WTC11 (cell line): ENCODE data around the gene FEM1B. TPM values are rescaled to one million over a fixed set of nuclear protein-coding genes. Genes with fewer than 3 reads are reported as not detected.

Source experiments
- ATAC-seq: fragments of 200-7000 bp; cut with Tn5 transposase; 2 replicates; pipeline ENCODE4 v1.10.0; 2021; ENCODE audit warnings: mild to moderate bottlenecking, moderate library complexity
- CTCF ChIA-PET: fragments of 300-600 bp; sonication (Branson Sonifier 250); formaldehyde crosslinking; loops from one replicate; lab custom pipeline; 2021; ENCODE audit warnings: antibody characterized with exemption; lab: Charles Lee
- POLR2A ChIA-PET: fragments of 350-600 bp; sonication (Branson Sonifier 250); formaldehyde crosslinking; loops from one replicate; lab custom pipeline; 2021; ENCODE audit warnings: antibody characterized with exemption; lab: Charles Lee
- DNase-seq: peaks from one replicate; pipeline ENCODE4 v3.0.0; 2021; ENCODE audit warnings: low spot score
- H3K27ac Mint-ChIP-seq: 2 replicates; pipeline ENCODE4 v1.8.0; 2021; ENCODE audit warnings: mixed read lengths
- H3K27me3 Mint-ChIP-seq: 2 replicates; pipeline ENCODE4 v1.8.0; 2021; ENCODE audit warnings: low read depth, mild to moderate bottlenecking, moderate library complexity, mixed read lengths
- H3K36me3 Mint-ChIP-seq: 2 replicates; pipeline ENCODE4 v1.8.0; 2021; ENCODE audit warnings: mixed read lengths
- H3K4me1 Mint-ChIP-seq: 2 replicates; pipeline ENCODE4 v1.8.0; 2022; ENCODE audit warnings: mixed read lengths
- H3K4me3 Mint-ChIP-seq: 2 replicates; pipeline ENCODE4 v1.8.0; 2021; ENCODE audit warnings: mild to moderate bottlenecking, moderate library complexity, mixed read lengths
- H3K9me3 Mint-ChIP-seq: 2 replicates; pipeline ENCODE4 v1.8.0; 2021; ENCODE audit warnings: mixed read lengths
- CDX4 ChIP-seq: fragments of 250-450 bp; sonication (Bioruptor Pico); IDR thresholded peaks from 2 replicates; pipeline ENCODE4 v1.9.0; 2021; ENCODE audit warnings: moderate library complexity, mild to moderate bottlenecking, inconsistent platforms, borderline replicate concordance
- ELF4 ChIP-seq: sonication (generic); formaldehyde crosslinking; IDR thresholded peaks from 2 replicates; pipeline ENCODE4 v1.8.1; 2022; ENCODE audit warnings: low read depth, mild to moderate bottlenecking, moderate library complexity, missing genetic modification reagents
- ERG ChIP-seq: fragments of 250-450 bp; sonication (Bioruptor Pico); IDR thresholded peaks from 2 replicates; pipeline ENCODE4 v1.8.0; 2021; ENCODE audit warnings: mild to moderate bottlenecking
- FOXJ3 ChIP-seq: sonication (generic); formaldehyde crosslinking; IDR thresholded peaks from 2 replicates; pipeline ENCODE4 v1.9.0; 2021; ENCODE audit warnings: missing genetic modification reagents, mild to moderate bottlenecking, borderline replicate concordance
- GRHL2 ChIP-seq: fragments of 250-450 bp; sonication (Bioruptor Pico); IDR thresholded peaks from 2 replicates; pipeline ENCODE4 v1.8.0; 2022; ENCODE audit warnings: mild to moderate bottlenecking, moderate library complexity; ENCODE audit not compliant: insufficient replicate concordance, severe bottlenecking
- HMGXB4 ChIP-seq: sonication (generic); formaldehyde crosslinking; IDR thresholded peaks from 2 replicates; pipeline ENCODE4 v1.8.1; 2023; ENCODE audit warnings: mild to moderate bottlenecking, moderate library complexity, missing genetic modification reagents
- MAX ChIP-seq: sonication (generic); formaldehyde crosslinking; IDR thresholded peaks from 2 replicates; pipeline ENCODE4 v1.8.0; 2022; ENCODE audit warnings: mild to moderate bottlenecking, missing genetic modification reagents
- NR1H2 ChIP-seq: sonication (generic); formaldehyde crosslinking; IDR thresholded peaks from 2 replicates; pipeline ENCODE4 v1.9.0; 2021; ENCODE audit warnings: mild to moderate bottlenecking, moderate library complexity, missing genetic modification reagents
- RORB ChIP-seq: fragments of 250-450 bp; sonication (Bioruptor Pico); IDR thresholded peaks from 2 replicates; pipeline ENCODE4 v1.9.0; 2021; ENCODE audit warnings: mild to moderate bottlenecking
- TEAD1 ChIP-seq: sonication (generic); formaldehyde crosslinking; IDR thresholded peaks from 2 replicates; pipeline ENCODE4 v1.8.0; 2022; ENCODE audit warnings: mild to moderate bottlenecking, missing genetic modification reagents
- ZNF396 ChIP-seq: fragments of 250-450 bp; sonication (Bioruptor Pico); IDR thresholded peaks from 2 replicates; pipeline ENCODE4 v1.8.0; 2021; ENCODE audit warnings: mild to moderate bottlenecking, moderate library complexity, borderline replicate concordance
- ZNF416 ChIP-seq: fragments of 250-450 bp; sonication (Bioruptor Pico); IDR thresholded peaks from 2 replicates; pipeline ENCODE4 v1.9.0; 2021; ENCODE audit warnings: mild to moderate bottlenecking, inconsistent platforms
- ZNF425 ChIP-seq: fragments of 250-450 bp; sonication (Bioruptor Pico); conservative IDR thresholded peaks from 2 replicates; pipeline ENCODE4 v1.9.0; 2021; ENCODE audit warnings: mild to moderate bottlenecking
- ZNF671 ChIP-seq: fragments of 250-450 bp; sonication (Bioruptor Pico); IDR thresholded peaks from 2 replicates; pipeline ENCODE4 v1.8.0; 2021; ENCODE audit warnings: mild to moderate bottlenecking
- total RNA-seq: library from RNA; stranded (reverse); gene quantifications from 3 replicates; pipeline ENCODE4 v1.2.3, GENCODE V29; 2021
- TF ChIP-seq, protein P1 (sequence below): sonication (generic); formaldehyde crosslinking; conservative IDR thresholded peaks from 2 replicates; pipeline ENCODE4 v1.8.1; 2023; ENCODE audit warnings: mild to moderate bottlenecking, low read depth, missing genetic modification reagents, moderate library complexity
- TF ChIP-seq, protein P2 (sequence below): sonication (generic); formaldehyde crosslinking; IDR thresholded peaks from 2 replicates; pipeline ENCODE4 v1.8.0; 2022; ENCODE audit warnings: mild to moderate bottlenecking, missing genetic modification reagents
- TF ChIP-seq, protein P3 (sequence below): sonication (generic); formaldehyde crosslinking; IDR thresholded peaks from 2 replicates; pipeline ENCODE4 v1.8.1; 2023; ENCODE audit warnings: mild to moderate bottlenecking, missing genetic modification reagents
- TF ChIP-seq, protein P4 (sequence below): sonication (generic); formaldehyde crosslinking; IDR thresholded peaks from 2 replicates; pipeline ENCODE4 v1.8.1; 2023; ENCODE audit warnings: mild to moderate bottlenecking, missing genetic modification reagents, moderate library complexity

The FEM1B gene
- total RNA-seq, 1 experiment from 2014 or later = 64.8 TPM

- TF ChIP-seq, protein P1, sequence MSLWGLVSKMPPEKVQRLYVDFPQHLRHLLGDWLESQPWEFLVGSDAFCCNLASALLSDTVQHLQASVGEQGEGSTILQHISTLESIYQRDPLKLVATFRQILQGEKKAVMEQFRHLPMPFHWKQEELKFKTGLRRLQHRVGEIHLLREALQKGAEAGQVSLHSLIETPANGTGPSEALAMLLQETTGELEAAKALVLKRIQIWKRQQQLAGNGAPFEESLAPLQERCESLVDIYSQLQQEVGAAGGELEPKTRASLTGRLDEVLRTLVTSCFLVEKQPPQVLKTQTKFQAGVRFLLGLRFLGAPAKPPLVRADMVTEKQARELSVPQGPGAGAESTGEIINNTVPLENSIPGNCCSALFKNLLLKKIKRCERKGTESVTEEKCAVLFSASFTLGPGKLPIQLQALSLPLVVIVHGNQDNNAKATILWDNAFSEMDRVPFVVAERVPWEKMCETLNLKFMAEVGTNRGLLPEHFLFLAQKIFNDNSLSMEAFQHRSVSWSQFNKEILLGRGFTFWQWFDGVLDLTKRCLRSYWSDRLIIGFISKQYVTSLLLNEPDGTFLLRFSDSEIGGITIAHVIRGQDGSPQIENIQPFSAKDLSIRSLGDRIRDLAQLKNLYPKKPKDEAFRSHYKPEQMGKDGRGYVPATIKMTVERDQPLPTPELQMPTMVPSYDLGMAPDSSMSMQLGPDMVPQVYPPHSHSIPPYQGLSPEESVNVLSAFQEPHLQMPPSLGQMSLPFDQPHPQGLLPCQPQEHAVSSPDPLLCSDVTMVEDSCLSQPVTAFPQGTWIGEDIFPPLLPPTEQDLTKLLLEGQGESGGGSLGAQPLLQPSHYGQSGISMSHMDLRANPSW (CRISPR knock-in tag) = no peak
- TF ChIP-seq ERG (no peak), ZNF671 (no peak), HMGXB4 (CRISPR knock-in tag) (no peak), ZNF416 (CRISPR knock-in tag) (no peak), GRHL2 (CRISPR knock-in tag) (no peak), CDX4 (no peak)
Observed at GRCh38 chr15:68231102-68231818, 46.3 kb upstream of the FEM1B start (continued).

DNA sequence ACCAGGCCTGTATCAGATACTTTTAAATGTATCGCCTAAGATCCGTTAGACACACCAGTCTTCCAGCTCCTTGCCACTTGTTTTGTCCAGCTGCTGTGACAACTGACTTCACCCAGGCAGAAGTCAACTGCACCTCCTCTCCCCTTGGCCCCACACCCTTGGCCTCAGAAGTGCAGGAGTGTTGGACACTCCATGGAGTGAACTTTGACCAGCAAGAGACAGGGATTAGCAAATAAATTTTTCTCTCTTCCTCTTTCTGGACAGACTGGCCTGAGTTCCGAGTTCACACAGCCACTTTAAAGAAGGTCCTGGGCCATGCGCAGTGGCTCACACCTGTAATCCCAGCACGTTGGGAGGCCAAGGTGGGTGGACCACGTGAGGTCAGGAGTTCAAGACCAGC lies 45.1 kb upstream of the FEM1B start:
- H3K36me3 Mint-ChIP-seq = no peaks in the 10 kb centered on the region
- DNase-seq (no peak), ATAC-seq (no peak)
- CTCF ChIA-PET = interaction anchor here (0.9 to 2.1 kb wide), 2 partner anchors 74 to 83 kb away, joined by 3 to 7 read pairs; no protein-coding TSS in a partner anchor
- no peak overlapping the region for H3K4me3 Mint-ChIP-seq
- H3K9me3 Mint-ChIP-seq = no peaks in the 10 kb centered on the region
- H3K27me3 Mint-ChIP-seq = peaks cover 14% of the 10 kb centered on the region
- peaks cover 26% of the 10 kb centered on the region for H3K4me1 Mint-ChIP-seq
- POLR2A ChIA-PET = interaction anchor here (0.5 kb wide), 1 partner anchor 22 kb away, joined by 4 read pairs; no protein-coding TSS in a partner anchor
- TF ChIP-seq ZNF425 (CRISPR knock-in tag) (no peak), NR1H2 (CRISPR knock-in tag) (no peak), RORB (CRISPR knock-in tag) (no peak), MAX (CRISPR knock-in tag) (no peak), TEAD1 (CRISPR knock-in tag) (no peak), FOXJ3 (CRISPR knock-in tag) (no peak), ZNF396 (CRISPR knock-in tag) (no peak), ELF4 (CRISPR knock-in tag) (no peak)
- TF ChIP-seq, protein P2, sequence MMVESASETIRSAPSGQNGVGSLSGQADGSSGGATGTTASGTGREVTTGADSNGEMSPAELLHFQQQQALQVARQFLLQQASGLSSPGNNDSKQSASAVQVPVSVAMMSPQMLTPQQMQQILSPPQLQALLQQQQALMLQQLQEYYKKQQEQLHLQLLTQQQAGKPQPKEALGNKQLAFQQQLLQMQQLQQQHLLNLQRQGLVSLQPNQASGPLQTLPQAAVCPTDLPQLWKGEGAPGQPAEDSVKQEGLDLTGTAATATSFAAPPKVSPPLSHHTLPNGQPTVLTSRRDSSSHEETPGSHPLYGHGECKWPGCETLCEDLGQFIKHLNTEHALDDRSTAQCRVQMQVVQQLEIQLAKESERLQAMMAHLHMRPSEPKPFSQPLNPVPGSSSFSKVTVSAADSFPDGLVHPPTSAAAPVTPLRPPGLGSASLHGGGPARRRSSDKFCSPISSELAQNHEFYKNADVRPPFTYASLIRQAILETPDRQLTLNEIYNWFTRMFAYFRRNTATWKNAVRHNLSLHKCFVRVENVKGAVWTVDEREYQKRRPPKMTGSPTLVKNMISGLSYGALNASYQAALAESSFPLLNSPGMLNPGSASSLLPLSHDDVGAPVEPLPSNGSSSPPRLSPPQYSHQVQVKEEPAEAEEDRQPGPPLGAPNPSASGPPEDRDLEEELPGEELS (CRISPR knock-in tag) = no peak
- TF ChIP-seq, protein P3, sequence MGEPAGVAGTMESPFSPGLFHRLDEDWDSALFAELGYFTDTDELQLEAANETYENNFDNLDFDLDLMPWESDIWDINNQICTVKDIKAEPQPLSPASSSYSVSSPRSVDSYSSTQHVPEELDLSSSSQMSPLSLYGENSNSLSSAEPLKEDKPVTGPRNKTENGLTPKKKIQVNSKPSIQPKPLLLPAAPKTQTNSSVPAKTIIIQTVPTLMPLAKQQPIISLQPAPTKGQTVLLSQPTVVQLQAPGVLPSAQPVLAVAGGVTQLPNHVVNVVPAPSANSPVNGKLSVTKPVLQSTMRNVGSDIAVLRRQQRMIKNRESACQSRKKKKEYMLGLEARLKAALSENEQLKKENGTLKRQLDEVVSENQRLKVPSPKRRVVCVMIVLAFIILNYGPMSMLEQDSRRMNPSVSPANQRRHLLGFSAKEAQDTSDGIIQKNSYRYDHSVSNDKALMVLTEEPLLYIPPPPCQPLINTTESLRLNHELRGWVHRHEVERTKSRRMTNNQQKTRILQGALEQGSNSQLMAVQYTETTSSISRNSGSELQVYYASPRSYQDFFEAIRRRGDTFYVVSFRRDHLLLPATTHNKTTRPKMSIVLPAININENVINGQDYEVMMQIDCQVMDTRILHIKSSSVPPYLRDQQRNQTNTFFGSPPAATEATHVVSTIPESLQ (CRISPR knock-in tag) = no peak
- TF ChIP-seq, protein P4, sequence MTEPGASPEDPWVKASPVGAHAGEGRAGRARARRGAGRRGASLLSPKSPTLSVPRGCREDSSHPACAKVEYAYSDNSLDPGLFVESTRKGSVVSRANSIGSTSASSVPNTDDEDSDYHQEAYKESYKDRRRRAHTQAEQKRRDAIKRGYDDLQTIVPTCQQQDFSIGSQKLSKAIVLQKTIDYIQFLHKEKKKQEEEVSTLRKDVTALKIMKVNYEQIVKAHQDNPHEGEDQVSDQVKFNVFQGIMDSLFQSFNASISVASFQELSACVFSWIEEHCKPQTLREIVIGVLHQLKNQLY (CRISPR knock-in tag) = no peak
- H3K27ac Mint-ChIP-seq = no peak overlapping the region
